ENCODE results near the gene ZEB2.

Gene ZEB2

DNA sequence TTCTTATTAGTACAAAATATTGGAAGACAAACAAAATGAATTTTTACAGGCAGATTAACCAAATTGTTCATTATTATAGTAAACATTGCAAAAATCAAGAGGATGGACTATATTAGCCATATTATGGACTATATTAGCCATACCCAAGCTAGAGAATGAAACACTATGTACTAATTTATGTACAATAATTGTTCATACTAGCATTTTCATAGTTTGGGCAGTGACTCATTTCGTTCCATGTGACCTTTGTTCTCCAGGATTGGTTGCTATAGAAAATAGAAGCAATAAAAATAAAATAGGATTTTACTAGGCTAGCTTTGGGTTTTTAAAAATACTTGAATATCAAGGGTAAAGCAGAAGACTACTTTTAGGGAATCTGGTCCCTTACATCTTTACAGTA is 176.8 kb downstream of the ZEB2 start:
- Histone ChIP-seq H3K4me3 (replicated peaks; ENCODE audit: insufficient read depth, low read length) (no peak overlapping the region), H3K27me3 (ENCODE audit: insufficient read depth, poor library complexity, severe bottlenecking) (no peaks in the 10 kb centered on the region), H3K27ac (replicated peaks) (no peak overlapping the region)
- DNase-seq (ENCODE audit: low read depth in 1 of 2, low spot score in 1 of 2), result no peak
- TF ChIP-seq, protein P1, sequence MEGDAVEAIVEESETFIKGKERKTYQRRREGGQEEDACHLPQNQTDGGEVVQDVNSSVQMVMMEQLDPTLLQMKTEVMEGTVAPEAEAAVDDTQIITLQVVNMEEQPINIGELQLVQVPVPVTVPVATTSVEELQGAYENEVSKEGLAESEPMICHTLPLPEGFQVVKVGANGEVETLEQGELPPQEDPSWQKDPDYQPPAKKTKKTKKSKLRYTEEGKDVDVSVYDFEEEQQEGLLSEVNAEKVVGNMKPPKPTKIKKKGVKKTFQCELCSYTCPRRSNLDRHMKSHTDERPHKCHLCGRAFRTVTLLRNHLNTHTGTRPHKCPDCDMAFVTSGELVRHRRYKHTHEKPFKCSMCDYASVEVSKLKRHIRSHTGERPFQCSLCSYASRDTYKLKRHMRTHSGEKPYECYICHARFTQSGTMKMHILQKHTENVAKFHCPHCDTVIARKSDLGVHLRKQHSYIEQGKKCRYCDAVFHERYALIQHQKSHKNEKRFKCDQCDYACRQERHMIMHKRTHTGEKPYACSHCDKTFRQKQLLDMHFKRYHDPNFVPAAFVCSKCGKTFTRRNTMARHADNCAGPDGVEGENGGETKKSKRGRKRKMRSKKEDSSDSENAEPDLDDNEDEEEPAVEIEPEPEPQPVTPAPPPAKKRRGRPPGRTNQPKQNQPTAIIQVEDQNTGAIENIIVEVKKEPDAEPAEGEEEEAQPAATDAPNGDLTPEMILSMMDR (IDR thresholded peaks at IDR 0.05; ENCODE audit: insufficient read depth, low read length), result no peak
- TF ChIP-seq POLR2AphosphoS5 (IDR thresholded peaks at IDR 0.05; ENCODE audit: low read depth) (no peak), SPI1 (IDR thresholded peaks at IDR 0.05; ENCODE audit: borderline replicate concordance, low read depth) (no peak), GABPA (IDR thresholded peaks at IDR 0.05; ENCODE audit: low read depth) (no peak)
- TF ChIP-seq, protein P2, sequence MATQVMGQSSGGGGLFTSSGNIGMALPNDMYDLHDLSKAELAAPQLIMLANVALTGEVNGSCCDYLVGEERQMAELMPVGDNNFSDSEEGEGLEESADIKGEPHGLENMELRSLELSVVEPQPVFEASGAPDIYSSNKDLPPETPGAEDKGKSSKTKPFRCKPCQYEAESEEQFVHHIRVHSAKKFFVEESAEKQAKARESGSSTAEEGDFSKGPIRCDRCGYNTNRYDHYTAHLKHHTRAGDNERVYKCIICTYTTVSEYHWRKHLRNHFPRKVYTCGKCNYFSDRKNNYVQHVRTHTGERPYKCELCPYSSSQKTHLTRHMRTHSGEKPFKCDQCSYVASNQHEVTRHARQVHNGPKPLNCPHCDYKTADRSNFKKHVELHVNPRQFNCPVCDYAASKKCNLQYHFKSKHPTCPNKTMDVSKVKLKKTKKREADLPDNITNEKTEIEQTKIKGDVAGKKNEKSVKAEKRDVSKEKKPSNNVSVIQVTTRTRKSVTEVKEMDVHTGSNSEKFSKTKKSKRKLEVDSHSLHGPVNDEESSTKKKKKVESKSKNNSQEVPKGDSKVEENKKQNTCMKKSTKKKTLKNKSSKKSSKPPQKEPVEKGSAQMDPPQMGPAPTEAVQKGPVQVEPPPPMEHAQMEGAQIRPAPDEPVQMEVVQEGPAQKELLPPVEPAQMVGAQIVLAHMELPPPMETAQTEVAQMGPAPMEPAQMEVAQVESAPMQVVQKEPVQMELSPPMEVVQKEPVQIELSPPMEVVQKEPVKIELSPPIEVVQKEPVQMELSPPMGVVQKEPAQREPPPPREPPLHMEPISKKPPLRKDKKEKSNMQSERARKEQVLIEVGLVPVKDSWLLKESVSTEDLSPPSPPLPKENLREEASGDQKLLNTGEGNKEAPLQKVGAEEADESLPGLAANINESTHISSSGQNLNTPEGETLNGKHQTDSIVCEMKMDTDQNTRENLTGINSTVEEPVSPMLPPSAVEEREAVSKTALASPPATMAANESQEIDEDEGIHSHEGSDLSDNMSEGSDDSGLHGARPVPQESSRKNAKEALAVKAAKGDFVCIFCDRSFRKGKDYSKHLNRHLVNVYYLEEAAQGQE (IDR thresholded peaks at IDR 0.05; ENCODE audit: insufficient replicate concordance, low read depth), result no peak

DNA sequence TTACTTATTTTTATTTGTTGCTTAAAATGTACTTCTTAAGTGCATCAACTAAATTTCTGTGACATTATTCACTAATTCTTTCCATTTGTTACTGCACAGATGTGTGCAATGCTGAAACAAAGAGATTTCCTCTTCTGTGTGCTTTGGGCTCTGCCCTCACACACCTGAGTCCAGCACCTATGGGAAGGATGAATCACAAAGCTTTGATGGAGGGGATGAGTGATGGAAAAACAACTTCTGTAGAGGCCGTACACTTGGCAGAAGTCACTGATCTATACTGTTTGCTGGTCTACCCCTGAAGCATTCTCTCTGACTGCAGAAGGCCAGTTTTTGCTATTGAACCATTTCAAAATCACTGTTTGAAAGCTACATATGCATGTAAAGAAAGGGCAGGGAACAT is 178.4 kb downstream of the ZEB2 start:
- TF ChIP-seq GABPA (IDR thresholded peaks at IDR 0.05; ENCODE audit: low read depth) (no peak), SPI1 (IDR thresholded peaks at IDR 0.05; ENCODE audit: borderline replicate concordance, low read depth) (no peak), POLR2AphosphoS5 (IDR thresholded peaks at IDR 0.05; ENCODE audit: low read depth) (no peak)
- TF ChIP-seq, protein P2 (IDR thresholded peaks at IDR 0.05; ENCODE audit: insufficient replicate concordance, low read depth), result no peak
- TF ChIP-seq, protein P1 (IDR thresholded peaks at IDR 0.05; ENCODE audit: insufficient read depth, low read length), result no peak
- Histone ChIP-seq H3K27me3 (ENCODE audit: insufficient read depth, poor library complexity, severe bottlenecking) (no peaks in the 10 kb centered on the region), H3K27ac (replicated peaks) (no peak overlapping the region), H3K4me3 (replicated peaks; ENCODE audit: insufficient read depth, low read length) (no peak overlapping the region)
- DNase-seq (ENCODE audit: low read depth in 1 of 2, low spot score in 1 of 2), result no peak

DNA sequence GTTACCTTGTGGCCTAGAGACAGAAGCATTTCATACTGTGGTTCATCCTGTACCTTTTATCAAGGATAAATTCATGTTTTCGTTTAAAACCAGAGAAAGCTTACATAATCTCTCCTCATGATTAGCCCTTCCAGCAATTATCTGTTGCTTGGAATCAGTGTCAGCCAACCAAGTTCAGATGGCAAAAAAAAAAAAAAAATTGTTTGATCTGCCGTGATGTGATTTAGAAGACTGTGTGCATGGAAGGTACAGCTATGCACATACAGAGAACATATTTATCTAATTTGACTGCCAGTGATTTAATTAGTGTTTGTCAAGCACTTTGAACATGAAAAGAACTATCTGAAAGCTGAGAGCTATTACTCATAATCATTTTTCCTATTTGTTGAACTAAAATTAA is 180.9 kb downstream of the ZEB2 start:
- Histone ChIP-seq H3K27ac (replicated peaks) (no peak overlapping the region), H3K4me3 (replicated peaks; ENCODE audit: insufficient read depth, low read length) (no peak overlapping the region), H3K27me3 (ENCODE audit: insufficient read depth, poor library complexity, severe bottlenecking) (no peaks in the 10 kb centered on the region)
- DNase-seq (ENCODE audit: low read depth in 1 of 2, low spot score in 1 of 2), result no peak
- TF ChIP-seq GABPA (IDR thresholded peaks at IDR 0.05; ENCODE audit: low read depth) (no peak), POLR2AphosphoS5 (IDR thresholded peaks at IDR 0.05; ENCODE audit: low read depth) (no peak)

DNA sequence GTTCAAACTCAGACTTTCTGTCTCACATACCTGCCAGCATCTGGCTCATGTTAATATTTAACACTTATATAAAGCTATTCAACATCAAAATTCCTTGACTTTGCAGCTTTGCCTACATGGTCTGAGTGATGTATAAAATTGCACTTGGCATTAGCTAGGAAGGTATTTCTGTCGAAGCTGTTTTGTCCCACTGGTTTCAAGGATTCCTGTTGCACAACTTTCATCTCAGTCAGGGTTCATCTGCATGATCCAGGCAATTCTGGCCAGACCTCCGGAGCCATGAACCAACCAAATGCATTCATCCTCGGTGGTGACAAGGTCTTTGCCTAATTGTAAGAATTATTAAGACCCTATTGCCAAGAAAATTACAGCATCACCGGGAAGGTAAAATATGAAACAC is 185.4 kb downstream of the ZEB2 start:
- no peak overlapping the region for H3K27ac ChIP-seq (replicated peaks)
- no peak overlapping the region for H3K4me3 ChIP-seq (replicated peaks; ENCODE audit: insufficient read depth, low read length)
- TF ChIP-seq, protein P2 (IDR thresholded peaks at IDR 0.05; ENCODE audit: insufficient replicate concordance, low read depth), result no peak
- no peak for TF ChIP-seq GABPA (IDR thresholded peaks at IDR 0.05; ENCODE audit: low read depth)
- TF ChIP-seq, protein P1 (IDR thresholded peaks at IDR 0.05; ENCODE audit: insufficient read depth, low read length), result no peak
- H3K27me3 ChIP-seq (ENCODE audit: insufficient read depth, poor library complexity, severe bottlenecking), result no peaks in the 10 kb centered on the region
- no peak for DNase-seq (ENCODE audit: low read depth in 1 of 2, low spot score in 1 of 2)

Measured in HL-60 (cell line).